IPS DF 4.7 (cell line): ENCODE measurements around the gene PARD3B.

Source experiments
- DNase-seq: peaks from one replicate; pipeline ENCODE4 v3.0.0-alpha.2; 2013; ENCODE audit warnings: low spot score; ENCODE audit errors: extremely low read depth

PARD3B gene

DNA sequence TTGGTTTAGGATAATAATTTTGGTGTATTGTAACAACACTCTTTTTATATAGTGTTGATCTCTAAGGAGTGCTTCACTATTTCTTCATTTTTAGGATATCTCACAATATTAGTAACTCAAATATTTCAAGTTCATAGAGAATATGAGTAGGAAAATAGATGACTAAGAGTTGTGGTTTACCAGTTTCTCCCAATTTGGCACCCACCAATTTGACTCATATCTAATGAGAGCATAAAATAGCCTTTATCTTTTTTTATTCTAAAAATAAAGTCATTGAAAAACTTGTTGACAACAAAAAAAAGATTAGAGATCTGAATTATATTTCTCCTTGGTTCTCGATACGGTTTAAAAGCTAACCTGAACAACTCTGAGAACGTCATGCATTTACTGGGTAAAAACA lies 204.0 kb downstream of the PARD3B start:
- no peak for DNase-seq

DNA sequence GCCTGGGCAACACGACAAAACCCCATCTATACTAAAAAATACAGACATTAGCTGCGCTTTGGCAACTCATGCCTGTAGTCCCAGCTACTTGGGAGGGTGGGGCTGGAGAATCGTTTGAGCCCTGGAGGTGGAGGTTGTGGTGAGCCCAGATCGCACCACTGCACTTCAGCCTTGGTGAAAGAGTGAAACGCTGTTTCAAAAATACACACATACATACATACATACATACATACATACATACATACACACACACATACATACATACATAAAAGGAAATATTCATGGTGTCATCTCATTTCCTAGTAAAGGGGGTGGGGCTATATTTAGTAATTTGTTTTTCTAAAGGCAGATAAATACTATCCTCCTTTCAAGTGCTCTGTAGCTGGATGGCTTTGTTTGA lies 205.1 kb downstream of the PARD3B start:
- no peak for DNase-seq

DNA sequence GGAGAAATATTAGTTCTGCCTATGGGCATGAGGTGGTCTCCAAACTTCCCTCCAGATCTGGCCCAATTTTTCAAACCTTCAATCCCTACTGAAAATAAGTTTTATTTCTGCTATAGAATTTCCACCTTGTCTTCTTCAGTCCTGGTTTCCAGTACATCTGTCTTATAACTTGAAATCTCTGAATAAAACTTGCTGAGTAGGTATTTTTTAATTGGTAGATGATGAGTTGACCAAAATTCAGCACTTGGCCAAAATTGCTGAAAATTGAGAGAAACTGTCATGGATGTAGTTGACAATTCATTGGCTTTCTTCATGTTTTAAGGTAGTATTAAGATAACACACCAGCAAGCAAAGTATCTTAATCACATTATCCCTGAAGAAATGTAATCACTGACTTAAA lies 206.2 kb downstream of the PARD3B start:
- no peak for DNase-seq

DNA sequence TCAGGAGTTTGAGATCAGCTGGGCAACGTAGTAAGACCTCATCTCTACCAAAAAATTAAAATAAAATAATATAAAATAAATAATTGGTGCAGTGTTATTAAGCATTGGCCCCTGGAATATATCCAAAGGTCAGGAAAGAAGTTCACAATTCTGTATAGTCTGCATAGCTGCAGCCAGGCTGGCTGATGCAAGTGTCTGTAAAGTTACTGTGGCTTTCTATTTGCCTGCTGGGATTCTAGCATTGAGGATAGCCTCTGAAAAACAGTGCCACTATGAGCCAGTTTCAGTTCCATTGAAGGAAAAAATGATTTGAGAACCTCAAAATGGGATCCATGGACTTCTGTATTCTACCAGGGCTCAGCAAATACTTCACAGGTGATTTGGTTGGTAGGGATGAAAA lies 208.6 kb downstream of the PARD3B start:
- DNase-seq = no peak

DNA sequence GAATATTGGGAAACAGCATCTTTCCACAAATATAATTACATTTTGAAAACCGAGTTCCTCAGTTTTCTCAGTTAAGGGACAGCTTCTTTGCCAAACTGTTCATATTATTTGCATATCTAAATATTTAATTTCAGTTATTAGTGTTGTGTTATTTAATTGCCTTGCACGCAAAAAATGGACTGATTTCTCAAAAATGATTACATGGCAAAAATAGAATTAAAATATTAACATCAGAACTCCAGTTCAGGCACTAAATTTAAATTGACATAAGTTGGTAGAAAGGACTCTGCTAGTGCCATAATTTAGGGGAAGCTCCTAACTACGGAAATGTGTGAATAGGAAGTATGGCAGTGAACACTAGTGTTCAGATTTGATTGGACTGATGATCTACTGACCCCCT lies 209.6 kb downstream of the PARD3B start:
- DNase-seq = no peak

DNA sequence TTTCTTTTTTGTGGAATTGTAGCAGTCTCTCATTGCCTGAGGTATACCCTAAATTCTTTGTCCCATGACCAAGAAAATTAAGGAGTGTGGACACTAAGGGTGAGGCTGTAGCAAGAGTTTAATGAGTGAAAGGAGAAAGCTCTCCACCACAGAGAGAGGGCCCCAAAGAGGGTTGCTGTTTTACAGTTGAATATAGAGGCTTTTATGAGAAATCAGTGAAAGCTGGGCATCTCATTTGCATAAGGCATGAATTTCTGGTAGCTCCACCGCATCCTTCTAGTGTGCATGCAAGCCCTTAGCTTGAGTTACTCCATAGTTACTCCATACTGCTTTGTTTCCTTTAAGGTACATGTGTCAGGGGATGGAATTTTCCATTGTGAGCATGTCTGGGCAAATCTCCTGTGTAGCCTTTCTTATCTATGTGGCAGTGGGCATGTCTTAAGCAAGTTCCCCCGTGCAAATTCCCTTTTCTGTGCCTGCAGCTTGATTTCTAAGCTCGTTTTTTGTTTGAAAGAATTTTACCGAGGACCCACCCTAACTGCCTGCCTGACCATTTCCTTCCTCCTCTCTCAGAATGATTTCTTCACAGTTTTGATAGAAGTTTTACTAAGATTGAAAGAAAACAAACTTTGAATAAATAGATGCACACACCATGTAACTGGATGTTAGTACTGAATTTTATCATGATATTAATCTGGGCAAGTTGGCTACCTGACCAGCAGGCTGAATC lies 218.9 kb downstream of the PARD3B start:
- DNase-seq = no peak

DNA sequence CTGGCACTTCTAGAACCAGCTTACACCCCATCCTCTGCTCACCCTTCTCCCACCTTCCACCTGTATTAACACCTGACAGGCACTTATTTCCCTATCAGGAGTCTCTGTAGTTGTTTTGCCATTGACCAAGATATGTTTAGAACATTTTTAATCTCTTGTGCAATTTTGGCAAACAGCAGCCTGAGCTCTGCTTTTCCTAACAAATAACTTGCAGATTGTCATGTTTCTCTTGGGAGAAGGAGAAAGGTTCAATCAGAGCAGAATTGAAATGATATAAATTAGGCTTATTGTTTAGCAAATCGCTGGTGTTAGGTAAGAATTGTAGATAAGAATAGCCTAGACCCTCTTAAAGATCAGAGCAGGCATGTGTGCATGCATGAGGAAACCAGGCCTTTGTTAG lies 225.5 kb downstream of the PARD3B start:
- DNase-seq = no peak

DNA sequence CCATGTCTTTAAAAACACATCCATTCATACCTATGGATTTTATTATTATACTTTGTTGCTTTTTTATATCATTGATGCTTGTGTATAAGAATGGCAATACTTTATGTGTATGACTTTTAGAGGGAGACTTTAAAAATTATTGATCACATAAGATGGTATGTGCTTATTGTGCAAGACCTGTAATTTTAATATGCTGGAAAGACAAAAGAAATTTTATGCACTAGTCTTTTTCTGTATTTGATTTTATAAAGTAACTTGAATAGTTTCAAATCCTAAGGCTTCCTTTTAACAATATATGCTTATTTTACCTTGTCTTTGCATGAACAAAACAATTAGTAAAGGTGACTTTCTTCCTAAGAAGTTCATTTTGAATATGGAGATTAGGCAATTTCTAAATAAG lies 226.4 kb downstream of the PARD3B start:
- no peak for DNase-seq

DNA sequence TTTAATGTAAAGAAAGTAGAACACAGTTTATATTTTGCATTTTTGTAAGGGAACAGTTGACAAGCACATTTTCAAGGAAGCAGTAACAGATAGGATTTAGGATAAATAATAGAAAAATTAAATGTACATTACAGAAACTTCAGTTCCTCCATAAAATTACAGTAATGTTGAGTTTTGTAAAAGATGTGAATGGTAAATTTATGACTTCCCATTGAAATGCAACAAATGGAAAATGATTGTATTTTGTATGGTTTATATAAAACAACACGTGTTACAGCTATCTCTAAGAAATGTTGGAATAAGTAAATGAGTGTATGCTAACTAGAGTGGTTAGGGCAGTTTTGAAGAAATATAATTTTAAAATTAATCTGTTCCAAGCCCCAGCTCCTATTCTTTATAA lies 227.3 kb downstream of the PARD3B start:
- no peak for DNase-seq

DNA sequence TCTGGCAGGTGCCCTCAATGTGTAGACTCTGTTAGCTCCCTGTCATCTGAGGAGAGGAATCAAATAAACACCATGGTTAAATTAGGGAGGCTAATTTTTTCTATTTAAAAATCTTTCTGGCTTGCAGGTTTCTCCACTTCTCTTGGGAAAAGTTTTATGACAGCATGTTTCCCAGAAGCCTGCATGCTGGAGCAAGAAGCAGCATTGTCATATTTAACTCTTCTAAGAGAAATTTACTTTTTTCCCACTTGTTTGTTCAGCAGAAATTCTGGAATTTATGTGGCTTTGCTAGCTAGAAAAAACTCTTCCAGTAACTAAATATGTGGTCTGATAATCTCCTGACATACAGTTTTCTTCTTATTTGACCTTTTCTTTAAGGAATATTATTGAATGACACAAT lies 230.5 kb downstream of the PARD3B start:
- DNase-seq = no peak

DNA sequence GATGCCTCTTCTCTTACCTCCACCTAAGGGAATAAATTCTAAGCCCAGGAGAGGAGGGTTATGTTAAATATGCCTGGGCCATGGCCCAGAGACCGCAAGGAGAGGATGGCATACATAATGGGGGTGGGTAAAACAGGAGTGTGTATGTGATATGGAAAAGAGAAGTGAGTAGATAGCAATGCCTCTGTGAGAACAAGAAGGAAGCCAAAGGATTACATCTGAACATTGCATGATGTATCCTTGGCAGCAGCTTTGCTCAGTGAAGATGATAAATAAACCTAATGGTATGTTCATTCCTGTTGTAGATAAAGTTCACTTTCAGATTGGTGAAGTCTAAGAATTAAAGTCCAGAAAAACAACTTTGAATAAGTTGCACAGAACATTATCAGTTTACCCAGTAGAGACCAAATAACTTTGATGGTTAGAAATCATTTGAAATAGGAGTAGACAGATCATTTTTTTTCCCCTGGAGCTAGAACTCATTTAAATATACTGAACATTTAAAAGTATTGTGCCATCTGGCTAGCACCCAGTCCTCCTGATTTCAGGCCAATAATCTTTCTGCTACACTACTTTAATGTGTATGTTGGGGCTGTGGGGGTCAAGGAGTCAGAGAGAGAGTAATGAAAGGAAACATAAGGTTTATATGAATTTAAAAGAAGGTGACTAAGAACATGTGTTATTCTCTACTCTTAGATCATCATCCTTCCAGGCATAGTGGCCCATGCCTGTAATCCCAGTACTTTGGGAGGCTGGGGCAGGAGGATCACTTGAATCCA lies 231.7 kb downstream of the PARD3B start:
- DNase-seq = no peak

DNA sequence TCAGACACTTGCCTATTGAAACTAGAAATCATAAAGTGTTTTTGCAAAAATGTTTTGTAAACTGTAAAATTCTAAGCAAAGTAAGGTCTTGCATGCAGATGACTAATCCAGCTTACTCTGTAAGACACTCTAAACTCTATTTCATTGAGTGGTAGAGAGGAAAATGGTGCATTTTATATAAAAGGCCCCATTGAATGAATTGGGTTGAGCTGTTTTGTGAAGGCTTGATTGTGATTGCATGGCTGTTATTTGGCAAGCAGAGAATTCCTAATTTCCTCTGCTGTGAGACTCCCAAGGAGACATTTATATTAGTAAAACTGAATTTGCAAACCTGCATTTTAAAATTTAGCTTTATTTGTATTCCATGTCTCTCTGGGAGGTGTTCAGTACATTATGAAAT lies 234.5 kb downstream of the PARD3B start:
- no peak for DNase-seq

DNA sequence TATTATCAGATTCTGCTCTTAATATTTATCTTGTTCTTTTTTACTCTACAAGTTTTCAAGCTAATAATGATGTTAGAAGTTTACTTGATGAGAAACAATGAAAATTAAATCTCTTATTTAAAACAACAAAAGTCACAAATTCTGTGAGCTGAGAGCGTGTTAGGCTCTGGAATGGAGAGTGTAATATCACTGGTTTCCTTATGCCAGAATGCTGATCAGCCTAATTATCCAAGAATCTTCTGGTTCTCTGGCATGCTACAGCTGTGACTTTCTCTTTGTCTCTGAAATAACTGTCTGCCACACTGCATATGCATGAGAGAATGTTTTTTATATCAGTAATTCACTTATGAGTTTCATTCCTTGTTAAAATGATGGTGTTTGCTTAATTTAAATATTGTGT lies 236.7 kb downstream of the PARD3B start:
- no peak for DNase-seq

DNA sequence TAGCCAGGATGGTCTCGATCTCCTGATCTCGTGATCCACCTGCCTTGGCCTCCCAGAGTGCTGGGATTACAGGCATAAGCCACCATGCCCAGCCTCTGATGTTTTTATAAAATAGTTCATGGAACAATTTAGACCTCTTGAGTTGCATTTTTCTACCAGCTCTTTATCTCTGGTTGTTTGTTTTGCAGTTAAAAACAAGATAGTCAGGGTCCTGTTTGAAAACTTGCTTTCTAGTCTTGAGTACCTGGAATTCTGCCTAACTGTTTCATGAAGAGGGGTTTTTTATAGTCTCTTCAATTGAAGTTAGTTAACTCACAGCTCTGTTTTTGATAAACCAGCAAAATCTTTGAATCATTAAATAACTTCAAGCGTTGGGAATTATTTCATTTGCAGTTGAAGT lies 244.8 kb downstream of the PARD3B start:
- no peak for DNase-seq

DNA sequence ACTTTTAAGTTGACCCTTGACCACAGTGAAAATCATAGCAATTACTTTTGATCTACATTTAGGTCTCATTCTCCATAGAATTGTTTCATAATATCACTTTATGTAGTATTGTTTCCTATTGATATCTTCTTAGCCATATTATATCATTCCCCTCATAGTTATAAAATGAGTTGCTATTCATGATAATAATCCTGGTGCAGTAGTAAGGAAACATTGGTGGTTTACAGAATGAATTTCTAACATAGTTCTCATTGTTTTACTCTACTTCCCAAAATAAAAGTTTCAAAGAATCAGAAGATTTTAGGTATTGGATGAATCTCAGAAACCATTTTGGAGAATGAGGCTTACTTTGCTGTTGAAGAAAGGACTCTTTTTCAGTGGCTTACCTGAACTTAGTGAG lies 246.0 kb downstream of the PARD3B start:
- DNase-seq = no peak

DNA sequence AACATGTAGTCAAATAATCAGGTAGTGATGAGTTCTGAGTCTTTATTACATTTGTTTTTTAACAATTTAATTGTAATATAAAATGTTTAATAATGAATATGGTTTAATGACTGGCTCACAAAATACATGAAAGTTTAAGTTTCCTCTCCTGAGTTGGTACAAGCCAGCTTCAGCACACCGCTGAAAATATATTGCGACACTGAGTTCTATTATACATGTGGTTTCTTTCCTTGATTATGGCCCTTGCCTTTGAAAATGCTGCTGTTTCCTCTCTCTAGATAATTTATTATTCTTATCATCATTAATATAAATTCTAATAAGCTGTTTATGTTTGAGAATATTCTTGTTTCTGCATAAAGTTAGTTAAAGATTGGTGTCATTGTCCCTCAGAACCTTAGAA lies 249.3 kb downstream of the PARD3B start:
- no peak for DNase-seq

DNA sequence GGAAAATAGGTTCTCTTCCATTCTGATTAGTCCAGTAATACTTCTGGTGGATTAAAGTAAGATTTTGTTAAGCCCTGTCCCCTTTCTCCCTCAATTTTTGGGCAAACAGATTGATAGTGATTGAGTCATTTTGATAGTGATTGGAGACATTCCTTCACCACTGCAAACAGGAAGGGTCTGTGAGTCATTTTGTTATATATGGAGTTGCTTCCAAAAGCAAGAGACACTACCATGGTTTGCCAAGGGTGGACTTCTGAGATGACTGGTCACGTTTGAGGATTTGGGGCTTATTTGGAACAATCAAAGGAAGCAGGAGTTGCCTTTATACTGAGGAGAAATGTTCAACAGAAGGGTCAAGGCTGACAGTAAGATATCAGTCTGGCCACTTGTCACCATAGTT lies 249.9 kb downstream of the PARD3B start:
- no peak for DNase-seq

DNA sequence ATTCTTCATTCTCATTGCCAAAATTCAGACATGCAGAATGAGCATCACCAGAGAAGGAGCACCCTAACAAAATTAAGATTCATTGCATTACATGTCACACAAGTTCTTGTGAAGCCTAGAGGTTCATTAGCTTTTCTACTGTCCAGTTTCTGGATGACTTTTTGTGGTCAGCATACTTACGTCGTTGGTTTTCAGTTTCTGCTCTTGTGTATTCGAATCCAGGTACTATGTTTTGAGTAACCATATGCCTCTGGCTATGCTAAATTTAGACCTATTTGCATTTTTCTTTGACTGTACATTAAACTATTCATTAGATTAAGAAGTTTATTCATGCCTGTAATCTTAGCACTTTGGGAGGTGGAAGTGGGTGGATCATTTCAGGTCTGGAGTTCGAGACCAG lies 251.3 kb downstream of the PARD3B start:
- DNase-seq = no peak

DNA sequence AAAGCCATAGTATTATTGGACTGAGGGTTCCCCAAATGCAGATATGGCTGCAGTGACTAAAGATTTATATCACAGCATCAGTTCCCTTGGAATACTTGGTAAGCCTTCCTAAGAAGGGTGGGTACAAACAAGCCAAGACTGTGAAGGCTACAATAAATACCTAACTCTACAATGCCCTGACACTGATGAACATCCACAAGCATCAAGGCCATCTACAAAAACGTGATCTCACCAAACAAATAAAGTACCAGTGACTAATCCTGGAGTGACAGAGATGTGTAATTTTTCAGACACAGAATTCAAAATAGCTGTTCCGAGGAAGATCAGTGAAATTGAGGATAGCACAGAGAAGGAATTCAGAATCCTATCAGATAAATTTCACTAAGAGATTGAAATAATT lies 254.5 kb downstream of the PARD3B start:
- no peak for DNase-seq

DNA sequence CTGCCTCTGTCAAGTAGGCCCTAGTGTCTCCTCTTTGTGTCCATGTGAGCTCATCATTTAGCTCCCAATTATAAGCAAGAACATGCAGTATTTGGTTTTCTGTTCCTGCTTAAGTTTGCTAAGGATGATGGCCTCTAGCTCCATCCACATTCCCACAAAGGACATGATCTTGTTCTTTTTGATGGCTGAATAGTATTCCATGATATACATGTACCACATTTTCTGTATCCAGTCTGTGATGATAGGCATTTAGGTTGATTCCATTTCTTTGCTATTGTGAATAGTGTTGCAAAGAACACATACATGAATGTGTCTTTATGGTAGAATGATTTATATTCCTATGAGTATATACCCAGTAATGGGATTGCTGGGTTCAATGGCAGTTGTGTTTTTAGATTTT lies 263.2 kb downstream of the PARD3B start:
- no peak for DNase-seq

DNA sequence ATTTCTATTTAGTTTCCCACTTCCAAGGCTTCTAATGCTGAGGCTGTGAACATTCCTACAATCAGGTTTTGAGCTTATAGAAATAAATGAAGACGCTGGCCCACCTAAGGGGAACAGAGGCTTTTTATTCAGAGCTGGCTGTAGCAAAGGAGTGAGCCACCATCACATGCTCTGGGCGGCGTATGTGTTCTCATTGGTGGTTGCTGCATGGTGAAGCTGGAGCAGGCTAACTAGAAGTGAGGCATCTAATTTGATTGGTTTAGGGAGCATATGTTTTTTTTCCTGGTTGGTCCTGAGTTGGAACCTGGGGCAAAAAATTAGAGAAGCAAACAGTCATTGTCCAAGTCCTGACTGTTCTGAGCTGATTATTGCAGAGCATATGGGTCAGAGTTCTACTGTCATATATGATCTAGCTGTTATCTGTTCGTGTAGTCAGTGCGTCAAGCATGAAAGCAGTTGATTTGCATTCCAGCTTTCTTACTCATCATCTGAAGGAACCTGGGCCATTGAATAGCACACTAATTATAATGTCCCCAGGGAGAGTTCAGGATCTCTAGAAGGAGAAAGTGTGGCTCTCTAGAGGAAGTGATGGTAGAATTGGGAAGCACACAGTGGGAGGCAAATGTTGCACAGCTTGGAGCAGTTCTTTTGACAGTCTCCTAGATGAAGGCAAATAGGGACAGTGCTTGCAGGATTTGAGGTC lies 279.6 kb downstream of the PARD3B start:
- no peak for DNase-seq

DNA sequence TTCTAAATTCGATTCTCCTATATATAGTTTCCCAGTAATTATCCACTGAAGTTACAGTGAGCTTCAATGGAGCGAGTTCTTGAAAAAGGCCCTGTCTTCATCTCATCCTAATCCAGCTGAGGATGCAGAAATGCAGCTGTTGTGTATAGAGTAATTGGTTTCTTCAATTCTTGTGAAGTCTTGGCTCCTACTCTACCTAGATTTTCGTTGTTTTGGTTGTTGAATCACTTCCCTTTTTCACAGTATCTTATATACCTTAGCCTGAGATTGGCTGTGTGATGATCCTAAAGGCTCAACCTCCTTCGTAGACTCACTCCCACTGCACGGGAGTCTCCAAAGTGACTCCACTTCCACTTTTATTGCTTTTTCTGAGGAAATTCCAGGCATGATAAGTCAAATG lies 280.4 kb downstream of the PARD3B start:
- no peak for DNase-seq
